OCI-LY1 (cell line): ENCODE results near the gene SYK.

ENCODE experiments used
- H2AFZ ChIP-seq: fragments of 200-600 bp; sonication (generic), shearing (Covaris generic); 2 replicates; pipeline ENCODE4 v1.6.0; 2014; ENCODE audit warnings: antibody characterized with exemption, mild to moderate bottlenecking, low read length
- H3F3A ChIP-seq: fragments of 200-600 bp; sonication (generic), shearing (Covaris generic); 2 replicates; pipeline ENCODE4 v1.6.0; 2014; ENCODE audit warnings: mild to moderate bottlenecking, antibody characterized with exemption, low read length, moderate library complexity; ENCODE audit not compliant: insufficient read depth
- H3K27ac ChIP-seq: fragments of 200-600 bp; sonication (generic); 2 replicates; pipeline ENCODE4 v1.5.1; 2014; ENCODE audit warnings: low read length, mixed run types, mild to moderate bottlenecking, low read depth; ENCODE audit not compliant: poor library complexity, severe bottlenecking
- H3K27me3 ChIP-seq: fragments of 200-600 bp; sonication (generic); 2 replicates; pipeline ENCODE4 v1.6.0; 2014; ENCODE audit warnings: antibody characterized with exemption, mild to moderate bottlenecking, low read length, moderate library complexity; ENCODE audit not compliant: insufficient read depth
- H3K36me3 ChIP-seq: fragments of 200-600 bp; sonication (generic); 2 replicates; pipeline ENCODE4 v1.6.1; 2014; ENCODE audit warnings: mild to moderate bottlenecking, antibody characterized with exemption, low read length, moderate library complexity, mixed read lengths; ENCODE audit not compliant: insufficient read depth
- H3K4me1 ChIP-seq: fragments of 200-600 bp; sonication (generic); 2 replicates; pipeline ENCODE4 v1.5.1; 2014; ENCODE audit warnings: mild to moderate bottlenecking, low read length, moderate library complexity; ENCODE audit not compliant: insufficient read depth, severe bottlenecking
- H3K4me2 ChIP-seq: fragments of 200-600 bp; sonication (generic), shearing (Covaris generic); 2 replicates; pipeline ENCODE4 v1.6.1; 2014; ENCODE audit warnings: low read length
- H3K4me3 ChIP-seq: fragments of 200-600 bp; sonication (generic); 2 replicates; pipeline ENCODE4 v1.5.1; 2014; ENCODE audit warnings: low read length, low read depth, mild to moderate bottlenecking, mixed read lengths; ENCODE audit not compliant: poor library complexity, severe bottlenecking
- H3K79me2 ChIP-seq: fragments of 200-600 bp; shearing (Covaris generic); 2 replicates; pipeline ENCODE4 v1.6.1; 2016; ENCODE audit warnings: mixed run types, low read length, mixed read lengths; ENCODE audit not compliant: insufficient read depth
- H3K9ac ChIP-seq: fragments of 200-600 bp; sonication (generic), shearing (Covaris generic); 2 replicates; pipeline ENCODE4 v1.6.1; 2014; ENCODE audit warnings: mild to moderate bottlenecking, low read length, mixed read lengths
- H3K9me2 ChIP-seq: fragments of 200-600 bp; sonication (generic), shearing (Covaris generic); 2 replicates; pipeline ENCODE4 v1.6.1; 2014; ENCODE audit warnings: low read depth, mild to moderate bottlenecking, low read length, mixed read lengths
- H3K9me3 ChIP-seq: fragments of 200-600 bp; shearing (Covaris generic); 2 replicates; pipeline ENCODE4 v1.6.1; 2014; ENCODE audit warnings: low read length, mixed read lengths
- H4K20me1 ChIP-seq: fragments of 200-600 bp; sonication (generic), shearing (Covaris generic); 2 replicates; pipeline ENCODE4 v1.6.0; 2016; ENCODE audit warnings: mild to moderate bottlenecking, low read length; ENCODE audit not compliant: insufficient read depth
- EZH2 ChIP-seq: fragments of 200-600 bp; sonication (generic), shearing (Covaris generic); IDR thresholded peaks from 2 replicates; pipeline ENCODE4 v1.8.0; 2017; ENCODE audit warnings: borderline replicate concordance, mixed run types, mild to moderate bottlenecking, antibody characterized with exemption, low read length, moderate library complexity, mixed read lengths
- TF ChIP-seq, protein P1 (sequence below): fragments of 200-600 bp; sonication (generic), shearing (Covaris generic); IDR thresholded peaks from 2 replicates; pipeline ENCODE4 v1.5.1; 2017; ENCODE audit warnings: mild to moderate bottlenecking, antibody characterized with exemption, low read length, moderate library complexity, mixed read lengths

Gene SYK

DNA sequence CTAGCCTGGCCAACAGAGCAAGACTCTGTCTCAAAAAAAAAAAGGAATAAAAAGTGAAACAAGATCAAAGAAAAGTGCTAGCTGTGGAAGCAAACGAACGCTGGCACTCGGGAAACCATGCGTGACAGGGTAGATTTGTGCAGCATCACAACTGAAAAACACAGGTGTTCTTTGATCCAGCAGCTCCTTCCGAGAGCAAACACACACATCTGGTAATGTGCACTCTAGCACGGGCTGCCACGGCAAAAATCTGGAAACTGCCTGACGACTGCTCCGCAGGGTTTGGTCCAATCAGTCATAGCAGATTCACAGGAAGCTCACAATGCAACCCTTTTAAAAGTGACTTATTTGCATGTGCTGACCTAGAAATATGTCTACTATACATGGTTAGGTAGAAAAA is 80.0 kb downstream of the SYK start:
- no peak overlapping the region for H2AFZ ChIP-seq
- H3K9me3 ChIP-seq = no peaks in the 10 kb centered on the region; the same call in 1 of the 2 replicates
- H3K79me2 ChIP-seq = no peaks in the 10 kb centered on the region
- no peaks in the 10 kb centered on the region for H3K27me3 ChIP-seq
- no peak for TF ChIP-seq EZH2
- TF ChIP-seq, protein P1, sequence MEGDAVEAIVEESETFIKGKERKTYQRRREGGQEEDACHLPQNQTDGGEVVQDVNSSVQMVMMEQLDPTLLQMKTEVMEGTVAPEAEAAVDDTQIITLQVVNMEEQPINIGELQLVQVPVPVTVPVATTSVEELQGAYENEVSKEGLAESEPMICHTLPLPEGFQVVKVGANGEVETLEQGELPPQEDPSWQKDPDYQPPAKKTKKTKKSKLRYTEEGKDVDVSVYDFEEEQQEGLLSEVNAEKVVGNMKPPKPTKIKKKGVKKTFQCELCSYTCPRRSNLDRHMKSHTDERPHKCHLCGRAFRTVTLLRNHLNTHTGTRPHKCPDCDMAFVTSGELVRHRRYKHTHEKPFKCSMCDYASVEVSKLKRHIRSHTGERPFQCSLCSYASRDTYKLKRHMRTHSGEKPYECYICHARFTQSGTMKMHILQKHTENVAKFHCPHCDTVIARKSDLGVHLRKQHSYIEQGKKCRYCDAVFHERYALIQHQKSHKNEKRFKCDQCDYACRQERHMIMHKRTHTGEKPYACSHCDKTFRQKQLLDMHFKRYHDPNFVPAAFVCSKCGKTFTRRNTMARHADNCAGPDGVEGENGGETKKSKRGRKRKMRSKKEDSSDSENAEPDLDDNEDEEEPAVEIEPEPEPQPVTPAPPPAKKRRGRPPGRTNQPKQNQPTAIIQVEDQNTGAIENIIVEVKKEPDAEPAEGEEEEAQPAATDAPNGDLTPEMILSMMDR = no peak
- H3K4me1 ChIP-seq = peaks cover 23% of the 10 kb centered on the region
- H4K20me1 ChIP-seq = no peaks in the 10 kb centered on the region
- no peak overlapping the region for H3K9ac ChIP-seq
- no peaks in the 10 kb centered on the region for H3K9me2 ChIP-seq
- peaks cover 20% of the 10 kb centered on the region for H3F3A ChIP-seq
- peaks cover 89% of the 10 kb centered on the region for H3K36me3 ChIP-seq
- no peak overlapping the region for H3K4me3 ChIP-seq
- H3K27ac ChIP-seq = peak overlapping the region; percentile 92
- H3K4me2 ChIP-seq = no peak overlapping the region

DNA sequence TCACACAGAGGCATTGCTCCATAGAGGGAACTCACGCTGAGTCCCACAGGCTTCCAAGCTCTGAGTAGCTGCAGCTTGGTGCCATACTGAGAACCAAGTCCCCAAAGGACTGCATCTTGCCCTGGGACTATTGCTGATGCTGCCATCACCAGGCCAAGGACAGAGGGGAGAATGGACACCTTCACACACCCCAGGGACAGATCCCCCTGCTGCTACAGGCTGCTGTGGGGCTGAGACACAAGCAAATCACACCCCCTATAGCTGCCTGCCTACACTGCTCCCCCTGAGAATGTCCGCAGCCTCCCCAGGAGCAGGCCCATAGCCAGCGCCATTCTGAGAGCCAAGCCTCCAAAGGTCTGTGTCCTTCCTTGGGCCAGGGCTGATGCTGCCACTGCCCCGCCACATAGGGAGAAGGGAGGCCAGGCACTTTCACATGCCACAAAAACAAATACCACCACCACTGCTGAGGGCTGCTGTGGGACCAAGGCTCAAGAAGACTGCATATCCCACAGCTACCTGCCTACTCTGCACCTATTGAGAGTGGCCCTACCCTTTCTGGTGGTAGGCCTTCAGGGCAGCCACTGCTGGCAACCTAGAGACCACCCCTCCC is 81.5 kb downstream of the SYK start:
- Histone ChIP-seq H3K9me2 (no peaks in the 10 kb centered on the region), H3K4me2 (no peak overlapping the region), H4K20me1 (no peaks in the 10 kb centered on the region), H3K9ac (no peak overlapping the region), H3K79me2 (no peaks in the 10 kb centered on the region), H3K4me3 (no peak overlapping the region), H3K27ac (peak overlapping the region; percentile 92), H2AFZ (no peak overlapping the region), H3K36me3 (peaks cover 89% of the 10 kb centered on the region), H3K4me1 (peaks cover 23% of the 10 kb centered on the region), H3F3A (peaks cover 20% of the 10 kb centered on the region), H3K27me3 (no peaks in the 10 kb centered on the region), H3K9me3 (no peaks in the 10 kb centered on the region; the same call in 1 of the 2 replicates)
- TF ChIP-seq, protein P1 = no peak

DNA sequence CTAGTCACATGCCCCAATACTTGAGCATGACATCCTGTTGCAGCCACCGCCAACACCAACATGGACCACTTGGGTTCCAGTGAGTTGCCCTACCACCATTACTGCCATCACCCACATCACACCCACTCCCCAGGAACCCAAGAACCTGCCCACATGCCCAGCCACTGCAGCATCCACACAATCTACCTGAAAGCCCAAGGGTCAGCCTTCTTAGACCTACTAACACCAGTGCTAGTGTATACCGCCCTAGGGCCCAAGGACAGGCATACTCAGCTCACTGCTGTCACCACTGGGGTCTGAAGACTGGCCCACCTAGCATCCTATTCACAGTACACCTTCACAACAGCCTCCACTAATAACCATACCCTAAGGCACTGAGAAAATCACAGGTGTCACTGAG is 82.0 kb downstream of the SYK start:
- Histone ChIP-seq H4K20me1 (no peaks in the 10 kb centered on the region), H2AFZ (no peak overlapping the region), H3K4me1 (peaks cover 23% of the 10 kb centered on the region), H3K4me2 (no peak overlapping the region), H3K27ac (peak overlapping the region; percentile 92), H3K36me3 (peaks cover 89% of the 10 kb centered on the region), H3K27me3 (no peaks in the 10 kb centered on the region), H3K4me3 (no peak overlapping the region), H3F3A (peaks cover 20% of the 10 kb centered on the region), H3K9me2 (no peaks in the 10 kb centered on the region), H3K79me2 (no peaks in the 10 kb centered on the region), H3K9me3 (no peaks in the 10 kb centered on the region; the same call in 1 of the 2 replicates), H3K9ac (no peak overlapping the region)
- TF ChIP-seq EZH2 = no peak
- TF ChIP-seq, protein P1 = no peak
